ENCODE measurements around the gene MYOF. TPM values are rescaled to one million over a fixed set of nuclear protein-coding genes. Genes with fewer than 3 reads are reported as not detected.

Gene MYOF
- total and polyA plus RNA-seq, 4 donors, result 23.4 to 194 (median 82.2) TPM

- no peaks in the 10 kb centered on the region for H3K4me1 ChIP-seq (ENCODE audit: control insufficient read depth in 5 of 5, insufficient read depth in 5 of 5, low read length in 5 of 5)
- peaks cover 11 to 43% (median 22%) of the 10 kb centered on the region in 4 donors for H3K36me3 ChIP-seq (ENCODE audit: control insufficient read depth in 4 of 4, insufficient read depth in 4 of 4, low read length in 4 of 4)
- no peak overlapping the region for H3K27ac ChIP-seq (ENCODE audit: low read depth in 1 of 2, low read length in 1 of 2)
- ATAC-seq (ENCODE audit: insufficient read depth, low FRiP score) (no peak), DNase-seq (no peak)
- no peak overlapping the region for H3K9ac ChIP-seq (ENCODE audit: insufficient read depth in 1 of 2, low read length in 2 of 2)
- no peak for TF ChIP-seq CTCF (IDR thresholded peaks at IDR 0.05; ENCODE audit: control extremely low read depth, extremely low read depth)
- H3K9me3 ChIP-seq (ENCODE audit: control insufficient read depth in 4 of 4, insufficient read depth in 3 of 4, low read length in 3 of 4), result no peaks in the 10 kb centered on the region
- H3K4me3 ChIP-seq, result no peak overlapping the region
- no peaks in the 10 kb centered on the region for H3K27me3 ChIP-seq (ENCODE audit: control insufficient read depth in 3 of 3, insufficient read depth in 3 of 3, low read length in 2 of 3)
- 61 to 73% methylated on average over 1 of the region's 1 CpG for WGBS, 2 donors
These were observed 111.2 kb downstream of the MYOF start for GRCh38 chr10:93370961-93371360.

- no peaks in the 10 kb centered on the region for H3K4me1 ChIP-seq (ENCODE audit: control insufficient read depth in 5 of 5, insufficient read depth in 5 of 5, low read length in 5 of 5)
- no peak overlapping the region for H3K27ac ChIP-seq (ENCODE audit: low read depth in 1 of 2, low read length in 1 of 2)
- H3K36me3 ChIP-seq (ENCODE audit: control insufficient read depth in 4 of 4, insufficient read depth in 4 of 4, low read length in 4 of 4), result peaks cover 11 to 36% (median 21%) of the 10 kb centered on the region in 4 donors
- WGBS, 2 donors, result 88 to 91% methylated on average over 6 of the region's 6 CpGs
- no peak overlapping the region for H3K4me3 ChIP-seq
- no peak overlapping the region for H3K9ac ChIP-seq (ENCODE audit: insufficient read depth in 1 of 2, low read length in 2 of 2)
- ATAC-seq (ENCODE audit: insufficient read depth, low FRiP score), result no peak
- TF ChIP-seq CTCF (IDR thresholded peaks at IDR 0.05; ENCODE audit: control extremely low read depth, extremely low read depth), result no peak
- DNase-seq, result no peak
- no peaks in the 10 kb centered on the region for H3K27me3 ChIP-seq (ENCODE audit: control insufficient read depth in 3 of 3, insufficient read depth in 3 of 3, low read length in 2 of 3)
- no peaks in the 10 kb centered on the region for H3K9me3 ChIP-seq (ENCODE audit: control insufficient read depth in 4 of 4, insufficient read depth in 3 of 4, low read length in 3 of 4)
These were observed 112.5 kb downstream of the MYOF start for GRCh38 chr10:93369588-93370164.

GRCh38 chr10:93368210-93368609 lies 113.9 kb downstream of the MYOF start:
- Histone ChIP-seq H3K9ac (ENCODE audit: insufficient read depth in 1 of 2, low read length in 2 of 2) (no peak overlapping the region), H3K4me1 (ENCODE audit: control insufficient read depth in 5 of 5, insufficient read depth in 5 of 5, low read length in 5 of 5) (no peaks in the 10 kb centered on the region), H3K36me3 (ENCODE audit: control insufficient read depth in 4 of 4, insufficient read depth in 4 of 4, low read length in 4 of 4) (peaks cover 11 to 30% (median 16%) of the 10 kb centered on the region in 4 donors), H3K27me3 (ENCODE audit: control insufficient read depth in 3 of 3, insufficient read depth in 3 of 3, low read length in 2 of 3) (no peaks in the 10 kb centered on the region), H3K27ac (ENCODE audit: low read depth in 1 of 2, low read length in 1 of 2) (no peak overlapping the region), H3K9me3 (ENCODE audit: control insufficient read depth in 4 of 4, insufficient read depth in 3 of 4, low read length in 3 of 4) (no peaks in the 10 kb centered on the region), H3K4me3 (no peak overlapping the region)
- DNase-seq (no peak), ATAC-seq (ENCODE audit: insufficient read depth, low FRiP score) (no peak)
- TF ChIP-seq CTCF (IDR thresholded peaks at IDR 0.05; ENCODE audit: control extremely low read depth, extremely low read depth), result no peak
- 83 to 84% methylated on average over 2 of the region's 2 CpGs for WGBS, 2 donors

GRCh38 chr10:93367664-93368063 lies 114.5 kb downstream of the MYOF start:
- DNase-seq, result no peak
- Histone ChIP-seq H3K9me3 (ENCODE audit: control insufficient read depth in 4 of 4, insufficient read depth in 3 of 4, low read length in 3 of 4) (no peaks in the 10 kb centered on the region), H3K27ac (ENCODE audit: low read depth in 1 of 2, low read length in 1 of 2) (no peak overlapping the region), H3K36me3 (ENCODE audit: control insufficient read depth in 4 of 4, insufficient read depth in 4 of 4, low read length in 4 of 4) (peaks cover 6 to 26% (median 14%) of the 10 kb centered on the region in 4 donors), H3K4me3 (no peak overlapping the region), H3K9ac (ENCODE audit: insufficient read depth in 1 of 2, low read length in 2 of 2) (no peak overlapping the region), H3K4me1 (ENCODE audit: control insufficient read depth in 5 of 5, insufficient read depth in 5 of 5, low read length in 5 of 5) (no peaks in the 10 kb centered on the region), H3K27me3 (ENCODE audit: control insufficient read depth in 3 of 3, insufficient read depth in 3 of 3, low read length in 2 of 3) (no peaks in the 10 kb centered on the region)
- TF ChIP-seq CTCF (IDR thresholded peaks at IDR 0.05; ENCODE audit: control extremely low read depth, extremely low read depth), result no peak
- 87 to 95% methylated on average over 3 of the region's 3 CpGs for WGBS, 2 donors
- ATAC-seq (ENCODE audit: insufficient read depth, low FRiP score), result no peak
